Stimulated activated CD4-positive, alpha-beta T cell treated with anti-CD3 and anti-CD28 coated beads, Interleukin-15, amount 100 ng/mL, for 48 hours (primary cell): ENCODE measurements around the gene EPS15.

Source experiments
- DNase-seq, 2 donors: peaks; one replicate each; pipeline ENCODE4 v3.0.0-alpha.2; 2020; ENCODE audit warnings: low read depth in 2 of 2

The EPS15 gene

DNA sequence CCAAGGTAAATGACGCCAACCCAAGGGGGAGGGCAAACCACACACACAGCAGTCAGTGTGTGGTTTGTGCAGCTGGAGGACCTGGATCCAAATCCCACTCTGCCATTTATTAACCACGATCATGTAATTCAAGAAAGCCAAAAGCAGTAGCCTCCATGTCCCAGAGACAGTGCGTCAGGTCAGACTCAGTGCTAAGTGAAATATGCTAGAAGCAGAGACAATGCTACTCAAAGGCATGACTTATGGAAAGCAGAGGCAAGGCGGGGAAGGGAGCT lies 202.3 kb downstream of the EPS15 start:
- no peak for DNase-seq

GRCh38 chr1:51316113-51316845 lies 202.8 kb downstream of the EPS15 start:
- no peak for DNase-seq

DNA sequence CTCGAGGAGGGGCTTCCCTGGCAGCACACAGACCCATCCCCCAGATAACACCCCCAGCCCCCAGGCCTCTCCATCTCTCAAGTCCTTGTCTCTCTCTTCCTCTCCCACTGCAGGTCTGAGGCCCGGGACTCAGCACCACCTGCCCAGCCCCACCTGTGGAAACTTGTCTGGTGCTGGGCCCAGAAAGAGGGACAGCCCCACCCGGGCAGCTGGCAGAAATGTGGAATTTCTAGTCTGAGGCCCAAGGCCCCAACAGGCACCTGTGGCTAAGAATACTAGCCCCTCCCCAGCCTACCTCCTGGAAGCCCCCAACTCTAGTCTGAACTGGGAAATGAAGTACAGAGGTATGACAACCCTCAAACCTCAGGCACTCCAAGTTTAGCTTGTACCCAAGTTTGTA lies 204.1 kb downstream of the EPS15 start:
- no peak for DNase-seq

- no peak for DNase-seq
These were observed 204.9 kb downstream of the EPS15 start for GRCh38 chr1:51313961-51314777.

GRCh38 chr1:51313268-51313852 lies 205.7 kb downstream of the EPS15 start:
- DNase-seq: no peak

- no peak for DNase-seq
These were observed 206.3 kb downstream of the EPS15 start for GRCh38 chr1:51312718-51313117.

DNA sequence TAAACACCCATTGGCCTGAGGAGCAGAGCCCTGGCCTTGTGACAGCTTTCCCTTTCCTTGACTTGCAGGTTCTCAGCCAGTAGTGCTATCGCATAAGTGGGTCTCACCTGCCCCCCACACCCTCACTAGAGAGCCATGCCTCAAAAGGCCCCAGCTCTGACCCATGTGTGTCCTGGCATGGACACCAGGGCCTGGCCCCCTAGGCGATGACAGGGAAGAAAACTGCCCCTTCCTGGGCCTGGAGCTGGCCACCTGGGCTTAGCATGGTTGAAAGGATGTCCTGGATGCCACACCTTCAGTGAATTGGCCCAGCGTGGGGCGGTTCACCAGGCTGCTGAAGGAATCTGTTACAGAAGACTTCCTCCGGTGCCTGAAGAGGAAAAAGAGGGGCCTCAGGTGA lies 207.2 kb downstream of the EPS15 start:
- DNase-seq: no peak

GRCh38 chr1:51310871-51311613 lies 208.0 kb downstream of the EPS15 start:
- DNase-seq: no peak

- DNase-seq: no peak
These were observed 209.8 kb downstream of the EPS15 start for GRCh38 chr1:51309291-51309690.

- no peak for DNase-seq
These were observed 210.4 kb downstream of the EPS15 start for GRCh38 chr1:51308636-51309035.

DNA sequence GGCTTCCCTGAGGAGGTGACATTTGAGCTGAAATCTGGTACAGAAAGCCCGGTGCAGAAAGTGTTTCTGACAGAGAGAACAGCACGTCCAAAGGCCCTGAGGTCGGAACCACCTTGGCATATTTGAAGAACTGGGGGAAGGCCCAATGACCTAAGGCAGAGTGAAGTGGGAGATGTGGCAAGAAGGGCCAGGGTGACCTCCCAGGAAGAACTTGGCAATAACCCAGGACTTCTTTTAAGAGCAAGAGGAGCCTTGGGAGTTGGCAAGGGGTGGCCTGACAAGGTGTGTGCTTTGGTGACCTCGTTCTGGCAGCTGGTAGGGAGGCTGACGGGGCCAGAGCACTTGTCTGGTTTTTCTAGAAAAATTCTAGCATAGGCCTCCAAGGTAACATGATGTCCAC lies 212.1 kb downstream of the EPS15 start:
- no peak for DNase-seq

- DNase-seq: no peak
These were observed 213.7 kb downstream of the EPS15 start for GRCh38 chr1:51305371-51305823.

DNA sequence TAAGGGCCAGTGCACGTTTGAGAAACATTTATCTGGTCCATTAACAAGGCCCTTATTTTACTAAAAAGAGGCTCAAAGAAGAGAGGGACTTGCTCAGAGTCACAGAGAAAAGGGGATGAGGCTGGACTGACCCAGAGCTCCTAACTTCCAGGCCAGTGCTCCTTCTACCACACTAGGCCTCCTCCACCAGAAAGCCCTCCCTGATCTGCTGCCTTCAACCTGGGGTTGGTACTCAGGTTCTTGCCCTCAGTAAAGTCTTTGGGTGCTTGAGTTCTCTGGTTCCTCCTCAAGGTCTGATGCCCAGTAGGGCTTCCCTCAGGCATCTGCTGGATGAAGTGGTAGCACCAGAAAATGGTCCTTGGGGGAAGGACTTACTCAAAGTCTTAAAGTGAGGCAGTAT lies 214.7 kb downstream of the EPS15 start:
- no peak for DNase-seq
